22Rv1 (cell line): ENCODE results near the gene SCN1A.

Source experiments
- H3K27ac ChIP-seq: fragments of 450-650 bp; 2 replicates; pipeline ENCODE4 v1.5.1; 2017
- CTCF ChIP-seq: fragments of 450-650 bp; IDR thresholded peaks from 2 replicates; pipeline ENCODE4 v1.5.1; 2017; ENCODE audit warnings: mild to moderate bottlenecking
- ZFX ChIP-seq: fragments of 450-650 bp; IDR thresholded peaks from 2 replicates; pipeline ENCODE4 v1.6.1; 2017; ENCODE audit warnings: antibody characterized with exemption, borderline replicate concordance

SCN1A gene

GRCh38 chr2:165953655-165954606, 173.9 kb downstream of the SCN1A start, which contains the start of gene TTC21B:
Gene TTC21B, minus strand, starts transcription at chr2:165953776. Its CDS starts 71 bp downstream, at chr2:165953705.
- peak within 1 kb of the TSS; percentile 83 for H3K27ac ChIP-seq
- TF ChIP-seq ZFX (no peak), CTCF (peak; percentile 58)

GRCh38 chr2:165953306-165953654, 174.5 kb downstream of the SCN1A start:
- H3K27ac ChIP-seq = peak overlapping the region; percentile 83
- TF ChIP-seq ZFX (no peak), CTCF (no peak)

GRCh38 chr2:165952741-165953211, 175.0 kb downstream of the SCN1A start:
- no peak for TF ChIP-seq ZFX
- no peak for TF ChIP-seq CTCF
- peak overlapping the region; percentile 83 for H3K27ac ChIP-seq

DNA sequence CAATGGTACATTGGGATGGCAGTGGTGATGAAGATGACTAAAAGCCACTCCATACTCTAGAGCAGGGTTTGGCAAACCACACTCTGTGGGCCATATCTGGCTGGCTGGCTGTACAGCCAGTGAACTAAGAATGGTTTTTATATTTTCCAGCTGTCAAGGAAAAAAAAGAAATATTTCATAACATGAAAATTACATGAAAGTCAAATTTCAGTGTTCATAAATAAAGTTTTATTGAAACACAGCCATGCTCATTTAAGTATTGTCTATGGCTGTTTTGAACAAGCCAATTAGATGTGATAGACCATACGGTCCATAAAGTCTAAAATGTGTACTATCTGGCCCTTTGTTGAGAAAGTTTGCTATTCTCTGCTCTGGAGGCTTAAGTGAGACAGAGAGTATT, 175.7 kb downstream of the SCN1A start:
- TF ChIP-seq ZFX = no peak
- H3K27ac ChIP-seq = peak overlapping the region; percentile 83

- H3K27ac ChIP-seq = no peak overlapping the region
- TF ChIP-seq ZFX (no peak), CTCF (no peak)
Observed at GRCh38 chr2:165950438-165950837, 177.4 kb downstream of the SCN1A start.

DNA sequence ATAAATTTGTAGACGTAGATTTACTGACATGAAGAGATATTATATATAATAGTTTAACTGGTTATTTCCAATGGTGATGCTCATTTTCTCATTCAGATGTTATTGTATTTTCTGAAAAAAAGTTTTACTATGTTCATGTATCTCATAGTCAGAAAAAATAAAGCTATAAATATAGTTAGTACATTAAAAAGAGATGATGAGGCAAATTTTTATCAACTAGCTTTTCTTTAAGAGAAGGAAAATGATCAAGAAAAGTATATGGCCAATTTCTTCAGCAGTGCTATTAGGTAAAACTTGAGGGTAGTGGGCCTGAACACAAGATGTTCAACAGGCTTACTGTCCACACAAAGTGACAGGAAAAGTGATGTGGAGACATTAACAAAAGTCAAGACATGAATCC, 186.0 kb downstream of the SCN1A start:
- TF ChIP-seq ZFX (no peak), CTCF (no peak)
- H3K27ac ChIP-seq = no peak overlapping the region

- TF ChIP-seq CTCF (no peak), ZFX (no peak)
- H3K27ac ChIP-seq = no peak overlapping the region
Observed at GRCh38 chr2:165938237-165938636, 189.6 kb downstream of the SCN1A start.
